Measurements from ENCODE around the gene STBD1.
"Not testable (repeated sequence)": the region's sequence is repeated elsewhere in the genome, so short reads cannot be mapped to it uniquely, and the experiment has no call there.

Gene STBD1

GRCh38 chr4:76334885-76335284, 28.4 kb downstream of the STBD1 start:
- no peak for DNase-seq

- DNase-seq = no peak
Observed at GRCh38 chr4:76339364-76339763, 32.8 kb downstream of the STBD1 start.

GRCh38 chr4:76341063-76341462, 34.5 kb downstream of the STBD1 start:
- DNase-seq = no peak

- DNase-seq = no peak
Observed at GRCh38 chr4:76342191-76342590, 35.7 kb downstream of the STBD1 start.

- no peak for DNase-seq
Observed at GRCh38 chr4:76342803-76343202, 36.3 kb downstream of the STBD1 start.

GRCh38 chr4:76354517-76355473, 48.3 kb downstream of the STBD1 start:
- no peak for DNase-seq

GRCh38 chr4:76357981-76358380, 51.4 kb downstream of the STBD1 start:
- no peak for DNase-seq

- not testable (repeated sequence) for DNase-seq
Observed at GRCh38 chr4:76359881-76360466, 53.4 kb downstream of the STBD1 start.
